ENCODE measurements around the gene ELF2.
"Not testable (repeated sequence)": the region's sequence is repeated elsewhere in the genome, so short reads cannot be mapped to it uniquely, and the experiment has no call there.

ELF2 gene

DNA sequence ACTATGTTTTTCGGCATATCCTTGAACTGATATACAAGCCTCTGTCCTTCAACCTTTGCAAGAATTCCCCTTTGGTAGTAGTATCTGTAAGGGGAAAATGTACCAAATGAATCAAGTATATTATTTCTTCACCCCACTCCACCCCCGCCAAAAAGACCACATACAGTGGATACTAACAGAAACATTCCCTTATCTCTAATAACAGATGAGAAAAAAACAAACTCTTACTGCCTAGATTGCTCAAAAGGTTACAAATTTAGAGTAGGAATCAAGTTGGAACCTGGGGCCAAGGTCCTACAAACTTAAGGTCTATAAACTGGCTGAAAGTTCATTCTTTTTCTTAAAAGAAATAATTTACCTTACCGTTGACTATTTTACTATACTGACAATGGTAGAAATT is 116.4 kb downstream of the ELF2 start:
- no peak for DNase-seq

DNA sequence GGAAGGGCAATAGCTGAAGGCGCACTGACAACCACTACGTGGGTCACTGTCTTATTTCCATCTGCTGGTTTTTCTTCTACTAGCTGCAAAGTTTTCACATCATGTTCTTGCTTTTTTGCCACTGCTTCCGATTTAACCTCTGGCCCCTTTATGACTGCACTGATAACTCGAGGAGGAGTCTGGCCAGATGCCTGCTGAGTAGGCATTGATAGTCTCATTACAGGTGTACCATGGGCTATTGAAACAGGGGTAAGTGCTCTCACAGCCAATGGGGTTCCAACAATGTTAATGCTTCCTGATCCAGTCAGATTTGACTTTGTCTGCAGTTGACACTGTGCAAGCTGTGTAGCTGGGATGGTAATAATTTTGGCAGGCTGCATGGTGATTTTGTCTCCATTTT is 118.0 kb downstream of the ELF2 start:
- DNase-seq, result not testable (repeated sequence)

DNA sequence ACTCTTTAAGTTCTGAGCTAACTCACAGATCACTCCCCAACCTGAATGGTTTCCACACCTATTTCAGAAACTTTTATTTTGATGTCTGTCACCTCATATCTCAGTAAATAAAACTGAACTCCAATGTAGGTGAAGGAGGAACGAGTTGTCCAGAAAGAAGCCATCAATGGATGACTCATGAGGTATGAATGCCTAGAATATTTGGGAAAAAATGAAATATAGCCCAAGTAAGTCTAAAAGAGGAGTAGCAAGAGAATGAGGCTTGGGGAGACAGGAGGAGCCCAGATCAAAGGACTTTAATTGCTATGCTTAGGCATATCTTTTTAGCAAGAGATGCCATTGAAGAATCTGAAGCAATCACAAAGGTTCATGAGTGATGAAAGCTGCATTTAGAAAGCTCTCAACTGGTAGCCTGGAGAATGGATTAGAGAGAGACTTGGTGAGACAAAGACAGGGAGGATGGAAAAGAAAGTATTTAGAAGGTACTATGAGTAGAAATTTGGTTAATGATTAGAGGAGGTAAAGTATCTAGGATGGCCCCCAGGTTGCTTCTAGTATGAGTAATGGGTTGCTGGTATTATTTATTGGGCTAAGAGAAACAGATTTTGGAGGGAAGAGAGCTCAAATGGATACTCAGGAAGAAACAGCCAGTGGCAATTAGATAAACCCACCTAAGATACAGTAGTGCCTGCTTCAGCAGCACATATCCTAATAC is 122.1 kb downstream of the ELF2 start:
- DNase-seq, result peak; percentile 51

DNA sequence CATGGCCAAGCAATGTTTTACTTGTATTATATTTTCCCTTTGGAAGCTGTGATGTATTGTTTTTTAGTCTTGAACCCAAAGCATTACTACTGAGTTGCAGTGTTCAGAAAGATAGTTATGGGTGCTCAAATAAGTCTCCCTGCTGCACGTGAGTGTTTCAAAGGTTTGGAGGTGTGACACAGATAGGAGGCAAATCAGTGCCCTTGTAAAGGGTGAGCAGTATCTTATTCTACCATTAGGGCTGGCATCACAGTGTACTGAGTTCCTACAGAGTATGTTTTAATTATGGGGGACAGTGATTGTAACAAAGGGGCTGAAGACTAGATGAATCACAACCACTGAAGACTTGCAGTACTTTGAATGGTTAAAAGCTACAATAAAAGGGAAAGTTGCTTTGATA is 123.1 kb downstream of the ELF2 start:
- DNase-seq, result no peak

DNA sequence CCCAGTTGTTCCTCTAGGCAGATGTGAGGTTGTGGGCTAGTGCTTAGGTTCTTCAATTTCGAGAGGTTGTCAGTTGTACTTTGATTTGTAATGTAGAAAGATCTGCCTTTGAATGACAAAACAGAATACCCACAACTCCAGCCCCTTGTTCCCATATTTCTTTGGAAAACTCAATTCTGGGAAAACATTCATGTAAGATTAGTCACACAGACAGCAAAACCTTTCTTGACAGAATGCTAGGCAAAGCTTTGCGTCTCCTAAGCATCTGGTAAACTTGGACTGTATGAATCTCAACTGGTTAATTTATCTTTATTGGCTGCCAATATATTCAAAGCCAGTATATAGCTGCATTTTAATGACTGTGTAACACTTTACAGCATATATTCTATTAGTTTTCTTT is 126.6 kb downstream of the ELF2 start:
- DNase-seq, result peak; percentile 69

GRCh38 chr4:139048026-139048425 is 129.0 kb downstream of the ELF2 start:
- no peak for DNase-seq

GRCh38 chr4:139044291-139044690 is 132.7 kb downstream of the ELF2 start:
- DNase-seq, result no peak

GRCh38 chr4:139042981-139043460 is 134.0 kb downstream of the ELF2 start:
- no peak for DNase-seq

- no peak for DNase-seq
Observed at GRCh38 chr4:139038874-139039443, 138.1 kb downstream of the ELF2 start.

- DNase-seq, result no peak
Observed at GRCh38 chr4:139036885-139037284, 140.1 kb downstream of the ELF2 start.

- DNase-seq, result no peak
Observed at GRCh38 chr4:139035650-139036049, 141.4 kb downstream of the ELF2 start.

DNA sequence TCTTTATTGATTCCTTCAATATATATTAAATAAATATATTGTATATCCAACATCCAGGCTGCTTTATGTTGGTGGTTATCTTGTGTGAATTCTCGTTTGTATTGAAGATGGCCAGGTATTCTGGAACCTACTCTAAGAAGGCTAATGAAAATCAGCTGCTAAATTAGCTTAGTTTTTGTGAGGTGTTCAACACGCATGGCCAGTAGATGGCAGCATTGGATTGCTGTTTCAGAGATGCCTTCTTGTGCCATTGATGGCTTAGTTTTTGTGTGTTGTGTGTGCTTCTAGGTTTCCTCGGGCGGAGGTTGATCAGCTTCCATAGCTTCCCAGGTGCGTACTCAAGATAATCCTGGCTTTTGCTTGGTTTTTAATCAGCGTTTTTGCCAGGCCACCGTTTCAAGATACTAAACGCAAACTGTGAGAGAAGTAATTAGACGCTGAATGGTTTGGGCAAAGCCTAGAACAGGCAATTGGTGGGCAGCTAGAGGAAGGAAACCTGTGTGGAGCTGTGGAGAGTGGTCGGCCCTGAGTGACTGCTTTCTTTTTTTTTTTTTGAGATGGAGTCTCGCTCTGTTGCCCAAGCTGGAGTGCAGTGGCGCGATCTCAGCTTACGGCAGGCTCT is 146.3 kb downstream of the ELF2 start:
- peak; percentile 79 for DNase-seq

DNA sequence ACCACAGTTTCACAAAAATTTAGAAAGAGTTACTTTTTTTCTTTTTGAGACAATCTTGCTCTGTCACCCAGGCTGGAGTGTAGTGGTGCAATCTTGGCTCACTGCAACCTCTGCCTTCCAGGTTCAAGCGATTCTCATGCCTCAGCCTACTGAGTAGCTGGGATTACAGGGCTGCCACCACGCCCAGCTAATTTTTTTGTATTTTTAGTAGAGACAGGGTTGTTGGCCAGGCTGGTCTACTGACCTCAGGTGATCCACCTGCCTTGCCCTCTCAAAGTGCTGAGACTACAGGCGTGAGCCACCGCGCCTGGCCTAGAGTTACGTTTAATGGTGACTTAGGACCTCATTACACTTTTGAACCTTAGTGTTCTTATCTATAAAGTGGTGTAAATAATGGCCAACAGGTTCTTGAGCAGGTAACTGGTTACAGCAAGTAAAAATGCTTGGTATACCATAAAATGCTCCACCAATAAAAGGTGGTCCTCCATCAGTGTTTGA is 147.1 kb downstream of the ELF2 start:
- not testable (repeated sequence) for DNase-seq

DNA sequence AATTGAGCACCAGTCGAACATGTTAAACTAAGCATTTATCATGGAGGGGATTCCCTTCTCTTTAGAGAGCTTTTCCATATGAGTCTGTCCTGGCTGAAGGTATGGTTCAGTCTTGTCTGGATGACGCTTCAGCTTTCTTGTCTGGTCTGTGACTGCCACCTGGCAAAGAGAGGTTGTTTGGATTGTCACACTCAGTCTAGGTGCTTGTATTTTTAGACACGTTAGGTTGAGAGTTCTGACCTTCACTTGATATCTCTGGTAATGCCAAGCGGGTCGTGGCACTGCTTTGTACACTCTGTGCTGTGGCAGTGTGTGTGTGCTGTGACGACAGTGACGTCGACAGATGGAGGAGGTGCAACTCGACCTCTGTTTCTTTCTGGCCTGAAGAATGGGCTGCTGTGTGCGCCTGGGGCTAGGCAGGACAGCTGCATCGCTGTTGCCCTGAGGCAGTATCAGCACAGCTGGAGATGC is 148.8 kb downstream of the ELF2 start:
- no peak for DNase-seq

DNA sequence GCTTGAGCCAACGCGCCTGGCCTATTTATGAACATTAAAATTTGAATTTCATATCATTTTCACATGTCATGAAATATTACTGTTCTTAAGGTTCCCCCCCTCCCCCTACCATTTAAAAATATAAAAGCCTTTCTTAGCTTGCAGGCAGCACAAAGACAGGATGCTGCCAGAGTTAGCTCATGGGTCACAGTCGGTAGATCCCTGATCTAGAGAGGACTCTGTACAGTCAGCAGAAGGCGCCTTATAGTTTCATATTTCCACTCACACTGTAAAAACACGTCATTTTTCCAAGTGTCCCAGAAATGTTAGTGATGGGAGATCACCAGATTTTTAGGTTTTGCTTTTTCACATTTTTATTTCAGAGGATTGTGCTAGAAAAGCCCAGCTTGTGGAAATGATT is 149.2 kb downstream of the ELF2 start:
- DNase-seq, result no peak

DNA sequence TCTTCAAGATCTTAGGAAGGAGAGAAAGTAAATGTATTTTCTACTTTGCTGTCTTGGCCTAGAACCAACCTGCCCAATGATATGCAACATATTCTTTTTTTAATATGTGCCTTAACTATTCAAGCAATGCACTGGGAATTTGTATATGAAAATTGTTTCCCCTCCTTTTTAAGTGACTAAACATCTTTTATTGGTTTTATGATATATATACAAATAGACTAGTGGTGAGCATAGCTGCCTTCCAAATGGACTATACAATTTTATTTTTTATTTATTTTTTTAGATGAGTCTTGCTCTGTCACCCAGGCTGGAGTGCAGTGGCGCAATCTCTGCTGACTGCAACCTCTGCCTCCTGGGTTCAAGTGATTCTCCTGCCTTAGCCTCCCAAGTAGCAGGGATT is 151.2 kb downstream of the ELF2 start:
- no peak for DNase-seq

- no peak for DNase-seq
Observed at GRCh38 chr4:139024686-139025085, 152.3 kb downstream of the ELF2 start.

DNA sequence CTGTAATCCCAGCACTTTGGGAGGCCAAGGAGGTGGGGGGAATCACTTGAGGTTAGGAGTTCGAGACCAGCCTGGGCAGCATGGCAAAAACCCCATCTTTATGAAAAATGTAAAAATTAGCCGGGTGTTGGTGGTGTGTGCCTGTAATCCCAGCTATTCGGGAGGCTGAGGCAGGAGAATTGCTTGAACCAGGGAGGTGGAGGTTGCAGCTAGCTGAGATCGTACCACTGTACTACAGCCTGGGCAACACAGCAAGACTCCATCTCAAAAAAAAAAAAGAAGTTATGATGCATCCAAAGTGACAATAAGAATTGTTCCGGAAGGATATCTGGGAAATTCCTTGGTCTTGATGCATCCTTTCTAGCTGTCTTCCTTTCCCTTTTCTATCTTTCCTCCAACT is 154.2 kb downstream of the ELF2 start:
- DNase-seq, result no peak

GRCh38 chr4:139021071-139021470 is 155.9 kb downstream of the ELF2 start:
- not testable (repeated sequence) for DNase-seq

DNA sequence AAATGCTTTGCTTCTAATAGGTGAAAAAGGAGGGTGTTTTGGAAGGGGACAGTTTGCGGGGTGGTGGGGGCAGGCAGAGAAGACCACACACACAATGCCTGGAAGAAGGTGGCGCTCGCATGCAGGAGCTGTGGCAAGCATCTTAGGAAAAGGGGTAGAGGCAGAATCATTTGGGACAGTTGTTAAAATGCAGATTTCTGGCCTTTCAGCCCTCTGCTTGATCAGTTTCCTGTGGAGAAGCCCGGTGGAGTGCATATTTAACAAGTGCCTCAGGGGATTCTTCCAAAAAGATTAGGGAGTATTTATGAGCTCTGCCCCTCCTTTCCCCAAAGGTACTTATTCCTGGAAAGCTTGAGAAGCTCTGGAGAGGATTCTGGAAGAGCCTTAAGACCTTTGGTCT is 156.6 kb downstream of the ELF2 start:
- DNase-seq, result no peak

DNA sequence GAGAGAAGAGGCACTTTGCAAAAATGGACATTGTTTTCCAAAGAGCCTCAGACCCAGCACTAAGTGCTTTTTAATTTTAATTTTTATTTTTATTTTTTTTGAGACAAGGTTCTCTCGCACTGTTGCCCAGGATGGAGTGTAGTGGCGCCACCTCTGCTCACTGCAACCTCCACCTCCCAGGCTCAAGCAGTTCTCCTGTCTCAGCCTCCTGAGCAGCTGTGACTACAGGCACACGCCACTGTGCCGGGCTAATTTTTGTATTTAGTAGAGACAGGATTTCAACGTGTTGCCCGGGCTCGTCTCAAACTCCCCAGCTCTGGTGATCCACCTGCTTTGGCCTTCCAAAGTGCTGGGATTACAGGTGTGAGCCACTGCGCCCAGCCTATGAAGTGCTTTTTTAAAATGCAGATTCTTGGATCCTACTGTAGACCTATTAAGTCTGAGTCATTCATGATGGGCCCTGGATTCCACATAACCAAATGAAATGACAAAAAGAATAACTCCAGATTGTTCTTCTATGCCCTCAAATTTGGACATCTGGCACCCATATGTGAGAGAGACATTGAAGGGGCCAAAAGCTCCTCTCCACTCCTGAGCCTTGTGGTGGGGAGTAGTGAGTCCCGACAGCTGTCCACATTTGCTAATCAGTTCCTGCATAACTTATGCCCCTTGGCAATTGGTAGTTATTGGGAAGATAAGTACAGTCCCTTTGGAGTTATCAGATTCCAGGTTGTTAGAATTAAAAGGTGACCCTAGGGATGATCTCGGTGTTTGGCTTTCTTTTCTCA is 157.9 kb downstream of the ELF2 start:
- DNase-seq, result peak; percentile 81

DNA sequence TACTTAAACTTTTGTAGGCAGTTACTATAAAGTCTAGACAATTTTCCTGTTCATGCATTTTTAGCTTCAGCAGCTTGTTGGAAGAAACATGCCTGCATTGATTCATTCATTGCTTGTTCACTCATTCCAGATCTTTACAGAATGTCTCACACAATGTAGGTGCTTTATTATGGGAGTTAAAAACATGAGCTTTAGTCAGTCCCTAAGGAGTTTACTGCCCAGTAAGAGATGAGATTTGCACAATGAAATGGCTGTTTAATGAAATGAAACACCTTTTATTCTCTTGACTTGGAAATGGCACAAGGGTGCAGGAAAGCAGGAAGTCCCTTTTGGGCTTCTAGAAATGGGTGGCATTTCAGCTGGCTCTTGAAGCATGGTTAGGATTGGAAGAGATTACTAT is 158.5 kb downstream of the ELF2 start:
- peak; percentile 33 for DNase-seq

GRCh38 chr4:139017861-139018260 is 159.2 kb downstream of the ELF2 start:
- peak; percentile 52 for DNase-seq
